T-helper 2 cell treated with Interferon-gamma antibody and Interleukin-4, amounts not matched to agents 100 ng/mL and 5 ng/mL, for 36 hours (primary cell): ENCODE data around the gene SPATA19. TPM values are rescaled to one million over a fixed set of nuclear protein-coding genes. Genes with fewer than 3 reads are reported as not detected.

Experiments used
- intact Hi-C: fragments of 100-400 bp; cut with micrococcal nuclease; formaldehyde crosslinking; loops from one replicate; pipeline ENCODE4 v1.15.1; 2023
- total RNA-seq: library from RNA; stranded (reverse); gene quantifications from 2 replicates; pipeline ENCODE4 v1.2.3, GENCODE V29; 2022

The SPATA19 gene
- total RNA-seq, 1 donor from 2014 or later, result not detected

GRCh38 chr11:133835593-133836548, 9.4 kb downstream of the SPATA19 start:
- intact Hi-C loops, result loop anchor here (1.0 kb wide), 1 partner anchor 758 kb away; no protein-coding TSS in a partner anchor

DNA sequence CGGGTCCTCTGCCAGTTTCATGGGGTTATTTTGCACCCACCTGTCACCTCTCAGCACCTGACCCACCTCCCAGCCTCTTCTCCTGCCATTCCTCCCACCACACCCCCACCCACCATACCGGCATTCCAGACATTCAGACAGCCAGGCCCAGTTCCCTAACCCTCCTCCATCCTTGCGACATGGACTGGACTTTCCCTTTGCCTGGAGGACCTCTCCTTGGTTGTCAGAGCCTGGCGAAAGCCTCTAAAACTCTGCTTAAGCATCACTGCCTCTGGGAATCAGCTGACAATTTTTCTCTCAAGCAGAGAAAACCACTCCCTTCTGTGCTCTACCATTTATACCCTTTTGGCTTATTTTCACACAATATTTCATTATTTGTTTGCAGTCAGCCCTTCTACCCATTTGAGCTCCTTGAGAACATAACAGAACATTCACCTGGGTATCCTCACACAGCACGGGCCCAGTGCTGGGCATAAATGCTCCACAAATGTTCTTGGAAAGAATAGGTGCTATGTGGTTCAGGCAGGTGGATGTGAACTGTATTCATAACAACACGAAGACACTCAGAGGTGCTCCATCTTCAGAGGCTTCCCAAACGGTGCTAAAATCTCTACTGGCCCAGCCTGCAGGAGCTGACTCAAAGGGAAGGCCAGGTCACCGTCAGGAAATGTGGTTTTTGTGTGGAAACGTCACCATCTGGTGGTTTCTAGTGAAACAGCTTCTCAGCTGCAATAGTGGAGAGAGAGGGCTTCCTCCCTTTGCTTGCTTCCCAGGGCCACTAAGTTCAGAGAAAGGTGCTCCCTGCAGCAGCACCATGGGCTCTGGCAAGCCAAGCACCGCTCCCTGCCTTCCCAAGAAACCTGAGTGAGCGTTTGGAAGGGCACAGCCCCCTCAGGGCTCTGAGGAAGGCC, 10.4 kb downstream of the SPATA19 start:
- intact Hi-C loops, result loop anchor here (1.0 kb wide), 1 partner anchor 757 kb away; no protein-coding TSS in a partner anchor

DNA sequence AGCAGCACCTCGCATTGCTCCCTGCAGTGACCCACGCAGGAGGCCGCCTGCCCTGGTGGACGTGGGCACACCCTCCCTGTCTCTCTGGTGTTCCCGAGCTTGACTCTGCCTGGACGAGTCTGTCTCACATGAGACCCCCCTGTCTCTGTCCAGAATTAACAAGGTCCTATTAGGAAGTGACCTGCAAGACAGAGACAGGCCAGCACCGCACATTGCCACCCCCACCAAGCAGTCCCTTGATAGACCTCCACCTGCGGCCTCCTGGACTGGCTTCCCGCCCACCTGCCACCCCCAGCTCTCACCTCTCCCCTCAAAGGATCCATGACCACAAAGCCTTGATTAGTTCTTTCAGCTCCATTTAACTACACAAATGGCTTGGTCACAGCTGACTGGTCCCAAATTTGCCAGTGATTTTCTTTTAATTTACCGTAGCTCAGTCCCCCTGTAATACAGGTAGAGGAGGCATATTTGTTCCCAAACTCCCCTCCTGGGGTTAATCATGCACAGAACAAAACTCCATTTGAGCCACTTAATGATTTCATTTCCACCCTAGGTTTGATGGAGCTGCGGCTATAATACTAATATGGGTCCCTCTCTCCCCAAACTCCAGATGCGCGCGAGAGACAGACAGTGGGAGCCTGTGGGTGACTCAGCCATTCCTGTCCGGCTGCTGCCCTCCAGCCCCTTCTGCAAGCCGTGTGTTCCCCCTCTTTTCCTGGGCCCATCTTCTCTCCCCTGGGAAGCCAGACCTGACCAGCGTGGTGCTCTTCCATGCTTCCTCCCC, 11.2 kb downstream of the SPATA19 start:
- intact Hi-C loops, result no loop called here

- intact Hi-C loops, result no loop called here
Observed at GRCh38 chr11:133832991-133833897, 12.1 kb downstream of the SPATA19 start.

- intact Hi-C loops, result no loop called here
Observed at GRCh38 chr11:133832096-133832990, 13.0 kb downstream of the SPATA19 start.

GRCh38 chr11:133830931-133831907, 14.1 kb downstream of the SPATA19 start:
- intact Hi-C loops, result no loop called here

- intact Hi-C loops, result no loop called here
Observed at GRCh38 chr11:133829566-133829965, 15.7 kb downstream of the SPATA19 start.

GRCh38 chr11:133828871-133829270, 16.4 kb downstream of the SPATA19 start:
- intact Hi-C loops, result no loop called here

- intact Hi-C loops, result no loop called here
Observed at GRCh38 chr11:133827556-133827955, 17.8 kb downstream of the SPATA19 start.

GRCh38 chr11:133826866-133827265, 18.4 kb downstream of the SPATA19 start:
- intact Hi-C loops, result no loop called here

- intact Hi-C loops, result no loop called here
Observed at GRCh38 chr11:133825666-133826065, 19.6 kb downstream of the SPATA19 start.

DNA sequence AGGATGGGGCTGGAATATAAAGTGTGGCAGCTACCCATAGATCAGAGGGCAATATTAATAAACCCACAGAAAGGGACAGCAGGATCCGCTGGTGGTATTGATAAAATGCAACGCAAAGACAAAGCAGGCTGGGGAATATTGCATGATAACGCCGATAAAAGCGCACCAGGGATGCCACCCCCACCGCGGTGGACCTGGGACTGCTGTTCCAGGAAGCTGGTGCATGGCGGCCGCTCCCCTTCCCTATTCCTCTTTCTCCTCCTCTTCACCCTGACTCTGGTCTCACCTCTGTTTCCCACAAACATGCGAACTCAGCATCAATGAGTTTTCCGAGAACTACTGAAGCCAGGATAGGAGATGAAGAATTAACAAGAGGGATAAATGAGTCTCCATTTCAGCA, 20.2 kb downstream of the SPATA19 start:
- intact Hi-C loops, result no loop called here

DNA sequence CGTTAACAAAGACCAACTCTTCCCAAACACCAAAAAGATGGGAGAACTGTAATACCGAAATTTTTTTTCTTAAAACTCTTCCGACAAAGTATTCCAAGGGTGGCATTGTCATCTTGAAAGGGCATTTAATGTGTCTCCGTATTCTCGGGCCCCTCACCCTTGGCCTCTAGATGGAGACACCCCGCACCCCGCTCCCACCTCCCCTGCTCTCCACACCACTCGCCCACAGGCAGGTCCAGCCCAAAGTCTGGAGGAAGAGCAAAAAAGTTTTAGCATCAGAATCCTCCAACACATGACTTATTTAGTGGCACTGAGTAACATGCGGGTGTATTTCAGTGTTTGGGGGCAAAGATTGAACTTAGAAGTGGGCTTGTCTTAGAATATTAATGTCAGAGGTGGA, 20.7 kb downstream of the SPATA19 start:
- intact Hi-C loops, result no loop called here

DNA sequence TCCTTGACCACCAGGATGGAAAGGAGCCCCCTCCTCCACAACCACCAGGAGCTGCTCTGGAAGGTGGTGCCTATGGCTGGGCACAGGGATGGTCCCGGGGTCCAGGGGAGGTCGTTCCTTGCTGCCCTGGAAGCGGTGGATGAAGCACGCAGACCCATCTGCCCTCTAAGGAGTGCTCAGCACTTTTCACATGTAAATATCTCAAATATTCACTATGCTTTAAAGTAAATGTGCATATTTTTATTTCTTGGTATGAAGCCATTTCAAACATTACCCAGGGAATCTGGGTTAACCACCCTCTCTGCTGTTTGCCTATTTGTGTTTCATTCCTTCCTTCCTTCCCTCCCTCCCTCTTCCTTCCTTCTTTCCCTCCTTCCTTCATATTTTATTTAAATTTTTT, 21.7 kb downstream of the SPATA19 start:
- intact Hi-C loops, result no loop called here

GRCh38 chr11:133823211-133823610, 22.1 kb downstream of the SPATA19 start:
- intact Hi-C loops, result no loop called here

- intact Hi-C loops, result no loop called here
Observed at GRCh38 chr11:133821776-133822175, 23.5 kb downstream of the SPATA19 start.

DNA sequence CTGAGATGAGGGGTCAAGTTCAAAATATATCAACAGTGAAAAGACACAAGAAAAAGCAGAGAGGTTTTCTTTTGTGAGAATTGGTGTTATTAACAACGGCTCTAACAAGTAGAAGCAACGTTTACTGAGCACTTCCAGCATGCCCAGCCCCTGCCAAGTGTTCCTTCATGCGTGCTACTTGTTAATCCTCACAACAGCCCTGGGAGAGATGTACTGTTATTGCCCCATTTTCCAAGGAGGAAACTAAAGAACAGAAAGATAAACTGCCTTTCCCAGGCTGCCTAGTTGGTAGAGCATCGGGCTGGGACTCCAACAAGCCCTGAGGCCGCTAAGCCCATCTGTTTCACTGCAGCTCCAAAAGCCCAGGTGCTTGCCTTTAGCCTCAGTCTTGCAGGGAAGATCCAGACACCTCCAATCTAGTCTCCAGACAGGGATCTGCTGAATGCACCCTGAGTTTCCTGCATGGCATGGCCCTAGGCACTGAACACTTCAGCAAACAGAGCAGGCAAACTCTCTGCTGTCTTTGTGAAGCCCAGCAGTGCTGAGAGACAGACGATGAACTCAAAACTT, 25.5 kb downstream of the SPATA19 start:
- intact Hi-C loops, result no loop called here
